Adrenal gland (tissue), 12 donors: Measurements from ENCODE around the gene NEGR1. TPM values are rescaled to one million over a fixed set of nuclear protein-coding genes. Genes with fewer than 3 reads are reported as not detected.

Experiments
- DNase-seq, 7 donors: peaks; one replicate each; pipeline ENCODE4 v3.0.0-alpha.2; 2019 to 2020
- H3K27ac ChIP-seq, 5 donors: fragments of 200-600 bp; sonication (generic) in 4 of 5; 1 replicate in 3 of 5; 2 replicates in 2 of 5; pipeline versions ENCODE4 v1.5.1 to v1.8.0; 2016 to 2020; ENCODE audit warnings: mild to moderate bottlenecking in 1 of 5
- H3K27me3 ChIP-seq: fragments of 200-600 bp; 2 replicates; pipeline ENCODE4 v1.8.0; 2021
- H3K36me3 ChIP-seq, 2 donors: fragments of 200-600 bp; replicated peaks in 1 of 2; 1 replicate in 1 of 2; 2 replicates in 1 of 2; pipeline versions ENCODE4 v1.5.1 to v1.8.0; 2018 to 2022
- H3K4me1 ChIP-seq, 2 donors: fragments of 200-600 bp; replicated peaks in 1 of 2; 1 replicate in 1 of 2; 2 replicates in 1 of 2; pipeline versions ENCODE4 v1.5.1 to v1.8.0; 2018 to 2021
- H3K4me3 ChIP-seq, 4 donors: fragments of 200-600 bp; sonication (generic) in 3 of 4; one replicate each; pipeline ENCODE4 v1.5.1; 2016 to 2018
- H3K9me3 ChIP-seq, 3 donors: fragments of 200-600 bp; sonication (generic) in 1 of 3; replicated peaks in 1 of 3; 1 replicate in 2 of 3; 2 replicates in 1 of 3; pipeline versions ENCODE4 v1.5.1 to v1.8.0; 2016 to 2021
- CTCF ChIP-seq, 6 experiments: fragments of 450-650 bp in 4 of 6; fragments of 200-600 bp in 2 of 6; sonication (generic) in 1 of 6; IDR thresholded peaks; 1 replicate in 5 of 6; 2 replicates in 1 of 6; pipeline versions ENCODE4 v1.5.1 to v1.8.0; 2016 to 2021; ENCODE audit warnings: antibody characterized with exemption in 6 of 6, mild to moderate bottlenecking in 2 of 6, moderate library complexity in 1 of 6
- POLR2A ChIP-seq, 2 donors: fragments of 450-650 bp; IDR thresholded peaks; one replicate each; pipeline ENCODE4 v1.6.1; 2017; ENCODE audit warnings: antibody characterized with exemption in 2 of 2, mild to moderate bottlenecking in 2 of 2, moderate library complexity in 1 of 2
- WGBS, 4 donors: extraction: QIAGEN DNeasy Blood & Tissue Kit in 2 of 4; methylation state at CpG; one replicate each; pipeline versions ENCODE4 v1.1.5 to v1.1.7; 2013 to 2017; 5-methylcytosine and 5-hydroxymethylcytosine counted together
- intact Hi-C, 2 donors: fragments of 100-400 bp; cut with DNase I; formaldehyde crosslinking; loops; one replicate each; pipeline versions ENCODE4 v1.14.1 to v1.15.0; 2022 to 2023
- polyA plus RNA-seq, 3 donors: library from polyadenylated mRNA; stranded (reverse); fragments of 200-250 nt in 2 of 3; fragments of 350-450 nt in 1 of 3; fragmentation: Illumina TruSeq in 1 of 3; extraction: RNeasy Lipid Tissue Mini Kit (QIAGEN cat#74804) in 1 of 3; gene quantifications; one replicate each; pipeline ENCODE4 v1.2.3, GENCODE V29; 2013 to 2014
- total RNA-seq, 9 donors: library from RNA; depleted of rRNA in 4 of 9; stranded (reverse); fragments of >200 nt in 4 of 9; fragments of 120-200 nt in 1 of 9; fragmentation: NEBNext Ultra II Directional in 1 of 9; extraction: Animal tissue kit (Norgen Biotek cat#: 25700) in 1 of 9; gene quantifications; one replicate each; pipeline versions ENCODE4 v1.1.0 to v1.2.4, GENCODE V29; 2013 to 2023
- donor health status: healthy with polysubstance abuse.
- donor health status: Bipolar disorder and iron deficiency.
- donor health status: DM: yes; HTN: yes; CAD: no.
- donor health status: DM: no; HTN: no; CAD: no.
- donor health status: DM: no; HTN: no; CAD: no.
- donor health status: DM: yes; HTN: yes; CAD: no.

NEGR1 gene
- total and polyA plus RNA-seq, 12 donors: 1.1 to 7.4 (median 4.0) TPM

GRCh38 chr1:71885171-71885570 is 397.2 kb downstream of the NEGR1 start:
- WGBS, 4 donors: 57 to 73% (median 66%) methylated on average over 2 of the region's 2 CpGs
- no peak for DNase-seq
- no peaks in the 10 kb centered on the region for H3K36me3 ChIP-seq
- H3K27me3 ChIP-seq: no peaks in the 10 kb centered on the region
- no peaks in the 10 kb centered on the region for H3K9me3 ChIP-seq
- no peak overlapping the region for H3K27ac ChIP-seq
- H3K4me3 ChIP-seq: no peak overlapping the region
- no peak for TF ChIP-seq CTCF (IDR thresholded peaks at IDR 0.05)
- intact Hi-C loops: no loop called here
- H3K4me1 ChIP-seq: no peaks in the 10 kb centered on the region

GRCh38 chr1:71882637-71883036 is 399.7 kb downstream of the NEGR1 start:
- H3K27me3 ChIP-seq: no peaks in the 10 kb centered on the region
- no peaks in the 10 kb centered on the region for H3K36me3 ChIP-seq
- H3K27ac ChIP-seq: no peak overlapping the region
- intact Hi-C loops: no loop called here
- 35 to 64% (median 47%) methylated on average over 2 of the region's 2 CpGs for WGBS, 4 donors
- H3K4me1 ChIP-seq: no peaks in the 10 kb centered on the region
- no peak overlapping the region for H3K4me3 ChIP-seq
- no peak for DNase-seq
- H3K9me3 ChIP-seq: no peaks in the 10 kb centered on the region
- TF ChIP-seq CTCF (IDR thresholded peaks at IDR 0.05) (no peak), POLR2A (IDR thresholded peaks at IDR 0.05) (no peak)

GRCh38 chr1:71882226-71882625 is 400.1 kb downstream of the NEGR1 start:
- WGBS, 4 donors: 34 to 42% (median 36%) methylated on average over 3 of the region's 3 CpGs
- no peaks in the 10 kb centered on the region for H3K9me3 ChIP-seq
- TF ChIP-seq CTCF (IDR thresholded peaks at IDR 0.05): no peak
- TF ChIP-seq POLR2A (IDR thresholded peaks at IDR 0.05): no peak
- no peak overlapping the region for H3K27ac ChIP-seq
- H3K36me3 ChIP-seq: no peaks in the 10 kb centered on the region
- H3K4me3 ChIP-seq: no peak overlapping the region
- H3K27me3 ChIP-seq: no peaks in the 10 kb centered on the region
- intact Hi-C loops: no loop called here
- no peaks in the 10 kb centered on the region for H3K4me1 ChIP-seq
- peak in 1 of 7 donors; percentile 5 for DNase-seq

GRCh38 chr1:71881611-71882010 is 400.7 kb downstream of the NEGR1 start:
- no peak overlapping the region for H3K4me3 ChIP-seq
- no peaks in the 10 kb centered on the region for H3K9me3 ChIP-seq
- intact Hi-C loops: no loop called here
- no peaks in the 10 kb centered on the region for H3K27me3 ChIP-seq
- H3K27ac ChIP-seq: no peak overlapping the region
- no peaks in the 10 kb centered on the region for H3K4me1 ChIP-seq
- H3K36me3 ChIP-seq: no peaks in the 10 kb centered on the region
- TF ChIP-seq POLR2A (IDR thresholded peaks at IDR 0.05) (no peak), CTCF (IDR thresholded peaks at IDR 0.05) (no peak)
- no peak for DNase-seq
